B cell (primary cell): Measurements from ENCODE around the gene AGPAT1.

Experiments
- EZH2 ChIP-seq: IDR thresholded peaks from 2 replicates; pipeline ENCODE4 v1.6.1; 2012; ENCODE audit warnings: borderline replicate concordance, low read depth, mild to moderate bottlenecking, moderate library complexity, low read length; ENCODE audit not compliant: insufficient read depth, poor library complexity, severe bottlenecking
- TF ChIP-seq, protein P1 (sequence below): fragments of 200-600 bp; IDR thresholded peaks from one replicate; pipeline ENCODE4 v1.8.0; 2022; ENCODE audit warnings: antibody characterized with exemption, mild to moderate bottlenecking

DNA sequence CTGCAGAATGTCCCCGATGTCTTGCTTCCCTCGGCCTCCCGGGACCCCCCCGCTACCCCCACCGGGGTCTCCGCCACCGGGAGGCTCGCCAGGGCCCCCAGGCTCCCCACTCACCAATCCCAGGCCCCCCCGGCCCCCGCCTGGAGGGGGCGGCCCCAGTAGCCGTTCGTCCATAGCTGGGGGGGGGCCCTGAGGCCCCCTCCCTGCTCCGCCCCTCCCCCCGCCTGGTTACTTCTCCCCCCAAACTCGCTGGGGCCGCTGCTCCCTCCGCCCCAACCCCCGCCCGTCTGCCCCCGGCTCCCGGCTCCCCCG lies 13.8 kb upstream of the AGPAT1 start:
- TF ChIP-seq, protein P1, sequence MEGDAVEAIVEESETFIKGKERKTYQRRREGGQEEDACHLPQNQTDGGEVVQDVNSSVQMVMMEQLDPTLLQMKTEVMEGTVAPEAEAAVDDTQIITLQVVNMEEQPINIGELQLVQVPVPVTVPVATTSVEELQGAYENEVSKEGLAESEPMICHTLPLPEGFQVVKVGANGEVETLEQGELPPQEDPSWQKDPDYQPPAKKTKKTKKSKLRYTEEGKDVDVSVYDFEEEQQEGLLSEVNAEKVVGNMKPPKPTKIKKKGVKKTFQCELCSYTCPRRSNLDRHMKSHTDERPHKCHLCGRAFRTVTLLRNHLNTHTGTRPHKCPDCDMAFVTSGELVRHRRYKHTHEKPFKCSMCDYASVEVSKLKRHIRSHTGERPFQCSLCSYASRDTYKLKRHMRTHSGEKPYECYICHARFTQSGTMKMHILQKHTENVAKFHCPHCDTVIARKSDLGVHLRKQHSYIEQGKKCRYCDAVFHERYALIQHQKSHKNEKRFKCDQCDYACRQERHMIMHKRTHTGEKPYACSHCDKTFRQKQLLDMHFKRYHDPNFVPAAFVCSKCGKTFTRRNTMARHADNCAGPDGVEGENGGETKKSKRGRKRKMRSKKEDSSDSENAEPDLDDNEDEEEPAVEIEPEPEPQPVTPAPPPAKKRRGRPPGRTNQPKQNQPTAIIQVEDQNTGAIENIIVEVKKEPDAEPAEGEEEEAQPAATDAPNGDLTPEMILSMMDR: no peak
- no peak for TF ChIP-seq EZH2
